ENCODE results near the gene CREB5.
"Not testable (repeated sequence)": the region's sequence is repeated elsewhere in the genome, so short reads cannot be mapped to it uniquely, and the experiment has no call there.

- TF ChIP-seq CTCF, POLR2A (IDR thresholded peaks at IDR 0.05): not testable (repeated sequence)
Measured at GRCh38 chr7:28825817-28826448, 413.6 kb downstream of the CREB5 start.
